ENCODE data around the gene TM7SF2. TPM values are rescaled to one million over a fixed set of nuclear protein-coding genes. Genes with fewer than 3 reads are reported as not detected.

TM7SF2 gene
- total RNA-seq, 1 experiment from 2014 or later = 73.8 TPM

DNA sequence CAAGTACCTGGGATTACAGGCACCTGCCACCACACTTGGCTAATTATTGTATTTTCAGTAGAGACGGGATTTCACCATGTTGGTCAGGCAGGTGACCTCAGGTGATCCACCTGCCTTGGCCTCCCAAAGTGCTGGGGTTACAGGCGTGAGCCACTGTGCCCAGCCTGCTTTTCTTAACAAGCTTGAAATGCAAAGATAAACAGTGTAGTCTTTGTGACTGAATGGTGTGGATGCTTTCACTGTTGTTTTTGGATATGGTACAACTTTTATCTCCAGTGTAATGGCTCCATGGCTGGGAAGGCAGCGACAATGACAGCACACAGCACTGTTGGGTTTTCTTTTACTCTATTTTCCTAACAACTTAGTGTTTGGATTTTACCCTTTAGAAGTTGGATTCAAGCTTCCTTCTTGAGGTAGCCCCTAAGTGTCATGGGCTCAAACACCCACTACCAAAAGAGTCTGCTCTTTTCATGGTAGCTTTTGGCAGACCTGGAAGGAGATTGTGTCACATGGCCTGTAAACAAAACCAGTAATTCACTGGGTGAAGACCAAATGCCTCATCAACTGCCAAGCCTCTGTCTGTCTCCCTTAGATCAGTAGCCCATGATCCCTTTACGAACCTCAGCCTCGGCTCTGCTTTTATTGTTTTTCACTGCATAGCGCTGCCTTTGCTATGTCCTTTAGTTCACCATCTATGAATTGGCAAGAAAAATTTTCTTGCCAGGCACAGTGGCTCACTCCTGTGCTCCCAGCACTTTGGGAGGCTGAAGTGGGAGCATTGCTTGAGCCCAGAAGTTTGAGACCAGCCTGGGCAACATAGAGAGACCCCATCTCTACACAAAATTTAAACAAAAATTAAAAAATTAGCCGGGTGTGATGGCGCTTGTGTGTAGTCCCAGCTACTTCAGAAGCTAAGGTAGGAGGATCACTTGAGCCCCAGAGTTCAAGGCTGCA is 9.3 kb upstream of the TM7SF2 start:
- Mint-ChIP-seq H3K27ac (ENCODE audit: unreplicated experiment) (no peak overlapping the region), H3K4me3 (ENCODE audit: unreplicated experiment) (no peak overlapping the region), H3K4me1 (ENCODE audit: low read depth, unreplicated experiment) (peaks cover 6% of the 10 kb centered on the region), H3K9me3 (ENCODE audit: unreplicated experiment) (no peaks in the 10 kb centered on the region), H3K36me3 (ENCODE audit: insufficient read depth, unreplicated experiment) (peaks cover 37% of the 10 kb centered on the region), H3K27me3 (ENCODE audit: insufficient read depth, unreplicated experiment) (no peaks in the 10 kb centered on the region)
- Histone ChIP-seq H3K9me3 (no peaks in the 10 kb centered on the region), H3K27me3 (replicated peaks; ENCODE audit: control insufficient read depth, insufficient read depth, low read length) (no peaks in the 10 kb centered on the region), H3K36me3 (ENCODE audit: control insufficient read depth, insufficient read depth, low read length) (peaks cover 2% of the 10 kb centered on the region; the same call in 1 of the 2 replicates), H3K4me1 (0 out of 2 replicates have a peak, but pooled peaks cover under 1% of the 10 kb centered on the region), H3K4me3 (ENCODE audit: low read depth, low read length) (no peak overlapping the region)
- no TSS peak for BruUV-seq (replicated peaks)
- DNase-seq = no peak
- POLR2A ChIA-PET = interaction anchor here (1.1 kb wide), 1 partner anchor 15 kb away, joined by 9 read pairs; the partner anchor contains the start of gene ZNHIT2
- intact Hi-C loops (cut with micrococcal nuclease; ENCODE audit: unreplicated experiment) = no loop called here
- CTCF ChIA-PET = interaction anchor here (1.2 kb wide), 1 partner anchor 9 kb away, joined by 5 read pairs; the partner anchor contains the start of gene TM7SF2
- TF ChIP-seq, protein P1, sequence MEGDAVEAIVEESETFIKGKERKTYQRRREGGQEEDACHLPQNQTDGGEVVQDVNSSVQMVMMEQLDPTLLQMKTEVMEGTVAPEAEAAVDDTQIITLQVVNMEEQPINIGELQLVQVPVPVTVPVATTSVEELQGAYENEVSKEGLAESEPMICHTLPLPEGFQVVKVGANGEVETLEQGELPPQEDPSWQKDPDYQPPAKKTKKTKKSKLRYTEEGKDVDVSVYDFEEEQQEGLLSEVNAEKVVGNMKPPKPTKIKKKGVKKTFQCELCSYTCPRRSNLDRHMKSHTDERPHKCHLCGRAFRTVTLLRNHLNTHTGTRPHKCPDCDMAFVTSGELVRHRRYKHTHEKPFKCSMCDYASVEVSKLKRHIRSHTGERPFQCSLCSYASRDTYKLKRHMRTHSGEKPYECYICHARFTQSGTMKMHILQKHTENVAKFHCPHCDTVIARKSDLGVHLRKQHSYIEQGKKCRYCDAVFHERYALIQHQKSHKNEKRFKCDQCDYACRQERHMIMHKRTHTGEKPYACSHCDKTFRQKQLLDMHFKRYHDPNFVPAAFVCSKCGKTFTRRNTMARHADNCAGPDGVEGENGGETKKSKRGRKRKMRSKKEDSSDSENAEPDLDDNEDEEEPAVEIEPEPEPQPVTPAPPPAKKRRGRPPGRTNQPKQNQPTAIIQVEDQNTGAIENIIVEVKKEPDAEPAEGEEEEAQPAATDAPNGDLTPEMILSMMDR (IDR thresholded peaks at IDR 0.05; ENCODE audit: insufficient read depth in 1 of 2, low read depth in 1 of 2, low read length in 1 of 2, severe bottlenecking in 1 of 2, unreplicated experiment in 1 of 2) = no peak

DNA sequence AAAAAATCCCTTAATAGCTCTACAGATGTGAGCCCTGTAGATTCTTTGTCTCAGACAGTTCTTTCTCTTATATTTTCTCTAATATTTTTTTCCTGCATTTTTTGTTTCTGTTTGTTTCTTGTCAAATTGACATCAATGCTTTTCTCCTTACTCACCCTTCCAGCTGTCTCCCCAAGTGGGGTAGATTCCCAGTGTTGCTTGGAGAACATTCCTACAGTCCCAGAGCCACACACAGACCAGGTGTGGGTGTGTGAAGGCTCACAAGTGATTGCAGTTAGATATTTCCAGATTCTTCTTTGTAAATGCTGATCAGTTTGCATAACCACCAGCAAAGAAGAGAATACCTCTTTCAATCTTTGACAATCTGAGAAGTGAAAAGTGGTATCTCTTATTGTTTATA is 8.2 kb upstream of the TM7SF2 start:
- Mint-ChIP-seq H3K27me3 (ENCODE audit: insufficient read depth, unreplicated experiment) (no peaks in the 10 kb centered on the region), H3K9me3 (ENCODE audit: unreplicated experiment) (no peaks in the 10 kb centered on the region), H3K4me3 (ENCODE audit: unreplicated experiment) (no peak overlapping the region), H3K4me1 (ENCODE audit: low read depth, unreplicated experiment) (peaks cover 6% of the 10 kb centered on the region), H3K36me3 (ENCODE audit: insufficient read depth, unreplicated experiment) (peaks cover 37% of the 10 kb centered on the region), H3K27ac (ENCODE audit: unreplicated experiment) (no peak overlapping the region)
- no peak for DNase-seq
- POLR2A ChIA-PET = no interaction called here
- TF ChIP-seq, protein P1 (IDR thresholded peaks at IDR 0.05; ENCODE audit: insufficient read depth in 1 of 2, low read depth in 1 of 2, low read length in 1 of 2, severe bottlenecking in 1 of 2, unreplicated experiment in 1 of 2) = no peak
- Histone ChIP-seq H3K9me3 (no peaks in the 10 kb centered on the region), H3K36me3 (ENCODE audit: control insufficient read depth, insufficient read depth, low read length) (peaks cover 2% of the 10 kb centered on the region; the same call in 1 of the 2 replicates), H3K27me3 (replicated peaks; ENCODE audit: control insufficient read depth, insufficient read depth, low read length) (no peaks in the 10 kb centered on the region), H3K4me1 (no peaks in the 10 kb centered on the region), H3K4me3 (ENCODE audit: low read depth, low read length) (no peak overlapping the region)
- BruUV-seq (replicated peaks) = no TSS peak
- intact Hi-C loops (cut with micrococcal nuclease; ENCODE audit: unreplicated experiment) = no loop called here
- CTCF ChIA-PET = no interaction called here

GRCh38 chr11:65104628-65105027 is 7.0 kb upstream of the TM7SF2 start:
- no peak for DNase-seq
- H3K9me3 Mint-ChIP-seq (ENCODE audit: unreplicated experiment) = no peaks in the 10 kb centered on the region
- Histone ChIP-seq H3K4me1 (no peaks in the 10 kb centered on the region), H3K4me3 (ENCODE audit: low read depth, low read length) (no peak overlapping the region), H3K36me3 (ENCODE audit: control insufficient read depth, insufficient read depth, low read length) (no peaks in the 10 kb centered on the region; the same call in 1 of the 2 replicates), H3K27me3 (replicated peaks; ENCODE audit: control insufficient read depth, insufficient read depth, low read length) (no peaks in the 10 kb centered on the region), H3K9me3 (no peaks in the 10 kb centered on the region)
- no peak overlapping the region for H3K4me3 Mint-ChIP-seq (ENCODE audit: unreplicated experiment)
- no peak overlapping the region for H3K27ac Mint-ChIP-seq (ENCODE audit: unreplicated experiment)
- H3K36me3 Mint-ChIP-seq (ENCODE audit: insufficient read depth, unreplicated experiment) = peaks cover 31% of the 10 kb centered on the region
- no peaks in the 10 kb centered on the region for H3K4me1 Mint-ChIP-seq (ENCODE audit: low read depth, unreplicated experiment)
- no TSS peak for BruUV-seq (replicated peaks)
- no peaks in the 10 kb centered on the region for H3K27me3 Mint-ChIP-seq (ENCODE audit: insufficient read depth, unreplicated experiment)
- ChIA-PET CTCF (no interaction called here), POLR2A (no interaction called here)
- TF ChIP-seq, protein P1 (IDR thresholded peaks at IDR 0.05; ENCODE audit: insufficient read depth in 1 of 2, low read depth in 1 of 2, low read length in 1 of 2, severe bottlenecking in 1 of 2, unreplicated experiment in 1 of 2) = no peak
- intact Hi-C loops (cut with micrococcal nuclease; ENCODE audit: unreplicated experiment) = no loop called here

Measured in Caco-2 (cell line).